ENCODE measurements around the gene MRTFA.

- TF ChIP-seq, protein P1, sequence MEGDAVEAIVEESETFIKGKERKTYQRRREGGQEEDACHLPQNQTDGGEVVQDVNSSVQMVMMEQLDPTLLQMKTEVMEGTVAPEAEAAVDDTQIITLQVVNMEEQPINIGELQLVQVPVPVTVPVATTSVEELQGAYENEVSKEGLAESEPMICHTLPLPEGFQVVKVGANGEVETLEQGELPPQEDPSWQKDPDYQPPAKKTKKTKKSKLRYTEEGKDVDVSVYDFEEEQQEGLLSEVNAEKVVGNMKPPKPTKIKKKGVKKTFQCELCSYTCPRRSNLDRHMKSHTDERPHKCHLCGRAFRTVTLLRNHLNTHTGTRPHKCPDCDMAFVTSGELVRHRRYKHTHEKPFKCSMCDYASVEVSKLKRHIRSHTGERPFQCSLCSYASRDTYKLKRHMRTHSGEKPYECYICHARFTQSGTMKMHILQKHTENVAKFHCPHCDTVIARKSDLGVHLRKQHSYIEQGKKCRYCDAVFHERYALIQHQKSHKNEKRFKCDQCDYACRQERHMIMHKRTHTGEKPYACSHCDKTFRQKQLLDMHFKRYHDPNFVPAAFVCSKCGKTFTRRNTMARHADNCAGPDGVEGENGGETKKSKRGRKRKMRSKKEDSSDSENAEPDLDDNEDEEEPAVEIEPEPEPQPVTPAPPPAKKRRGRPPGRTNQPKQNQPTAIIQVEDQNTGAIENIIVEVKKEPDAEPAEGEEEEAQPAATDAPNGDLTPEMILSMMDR (IDR thresholded peaks at IDR 0.05): no peak
- TF ChIP-seq POLR2A (IDR thresholded peaks at IDR 0.05) (no peak), EP300 (IDR thresholded peaks at IDR 0.05) (no peak)
Measured at GRCh38 chr22:40684728-40685127, 48.2 kb upstream of the MRTFA start.
